PC-9 (cell line): Measurements from ENCODE around the gene CTSF.

ENCODE experiments used
- CTCF ChIP-seq: fragments of 200-600 bp; sonication (generic); conservative IDR thresholded peaks from 2 replicates; pipeline ENCODE4 v1.6.1; 2017; ENCODE audit warnings: mixed run types, antibody characterized with exemption, mild to moderate bottlenecking, moderate library complexity
- EZH2 ChIP-seq: fragments of 200-600 bp; sonication (generic); IDR thresholded peaks from 2 replicates; pipeline ENCODE4 v1.8.0; 2017; ENCODE audit warnings: antibody characterized with exemption, low read depth

GRCh38 chr11:66561178-66561974 is 7.0 kb downstream of the CTSF start:
- no peak for TF ChIP-seq EZH2
- TF ChIP-seq CTCF, result no peak
